Mucosa of rectum (tissue), 2 donors: ENCODE results near the gene TNNI2.

Experiments used
- H3K27ac ChIP-seq, 2 donors: one replicate each; pipeline ENCODE4 v1.7.0; 2013; ENCODE audit warnings: inconsistent platforms in 2 of 2, low read depth in 2 of 2, low read length in 2 of 2
- H3K27me3 ChIP-seq, 2 donors: one replicate each; pipeline ENCODE4 v1.7.0; 2013; ENCODE audit warnings: low read length in 2 of 2; ENCODE audit not compliant: control insufficient read depth in 2 of 2, insufficient read depth in 2 of 2
- H3K36me3 ChIP-seq, 2 donors: one replicate each; pipeline ENCODE4 v1.7.0; 2013; ENCODE audit warnings: low read length in 2 of 2; ENCODE audit not compliant: control insufficient read depth in 2 of 2, insufficient read depth in 2 of 2
- H3K4me1 ChIP-seq, 2 donors: one replicate each; pipeline ENCODE4 v1.7.0; 2013; ENCODE audit warnings: low read length in 2 of 2, mild to moderate bottlenecking in 1 of 2; ENCODE audit not compliant: control insufficient read depth in 2 of 2, insufficient read depth in 2 of 2
- H3K4me3 ChIP-seq, 2 donors: one replicate each; pipeline ENCODE4 v1.7.0; 2013; ENCODE audit warnings: low read length in 2 of 2
- H3K9ac ChIP-seq, 2 donors: one replicate each; pipeline ENCODE4 v1.7.0; 2013; ENCODE audit warnings: low read length in 2 of 2, low read depth in 1 of 2, mild to moderate bottlenecking in 1 of 2
- H3K9me3 ChIP-seq, 2 donors: one replicate each; pipeline ENCODE4 v1.7.0; 2013; ENCODE audit warnings: low read length in 2 of 2; ENCODE audit not compliant: control insufficient read depth in 2 of 2
- donor health status: healthy.
- donor health status: Normal muscosa, but diverticular disease.

TNNI2 gene

GRCh38 chr11:1860108-1860507, 21.3 kb downstream of the TNNI2 start:
- Histone ChIP-seq H3K4me1 (peaks cover 15 to 18% of the 10 kb centered on the region in 2 donors), H3K9ac (no peak overlapping the region), H3K36me3 (no peaks in the 10 kb centered on the region), H3K27ac (no peak overlapping the region), H3K27me3 (no peaks in the 10 kb centered on the region), H3K4me3 (no peak overlapping the region), H3K9me3 (no peaks in the 10 kb centered on the region)

- Histone ChIP-seq H3K27me3 (no peaks in the 10 kb centered on the region), H3K9me3 (no peaks in the 10 kb centered on the region), H3K36me3 (no peaks in the 10 kb centered on the region), H3K4me1 (peaks cover 8 to 20% of the 10 kb centered on the region in 2 donors), H3K4me3 (no peak overlapping the region), H3K27ac (no peak overlapping the region), H3K9ac (no peak overlapping the region)
Observed at GRCh38 chr11:1861435-1862411, 22.9 kb downstream of the TNNI2 start.

- Histone ChIP-seq H3K4me1 (peaks cover 8 to 20% of the 10 kb centered on the region in 2 donors), H3K27ac (peak overlapping the region; percentile 76), H3K36me3 (no peaks in the 10 kb centered on the region), H3K4me3 (no peak overlapping the region), H3K9me3 (no peaks in the 10 kb centered on the region), H3K9ac (no peak overlapping the region), H3K27me3 (no peaks in the 10 kb centered on the region)
Observed at GRCh38 chr11:1862588-1863351, 24.0 kb downstream of the TNNI2 start.

- H3K9me3 ChIP-seq: no peaks in the 10 kb centered on the region
- H3K4me1 ChIP-seq: peaks cover 11 to 20% of the 10 kb centered on the region in 2 donors
- H3K27ac ChIP-seq: peak overlapping the region; percentile 76
- H3K4me3 ChIP-seq: peak overlapping the region; percentile 41 to 43
- H3K9ac ChIP-seq: peak overlapping the region; percentile 32 to 48
- no peaks in the 10 kb centered on the region for H3K27me3 ChIP-seq
- H3K36me3 ChIP-seq: no peaks in the 10 kb centered on the region
Observed at GRCh38 chr11:1863352-1864216, 24.8 kb downstream of the TNNI2 start.

- Histone ChIP-seq H3K27me3 (no peaks in the 10 kb centered on the region), H3K9me3 (no peaks in the 10 kb centered on the region), H3K4me1 (peaks cover 13 to 20% of the 10 kb centered on the region in 2 donors), H3K27ac (peak overlapping the region; percentile 76), H3K9ac (peak overlapping the region; percentile 32 to 48), H3K4me3 (peak overlapping the region; percentile 38 to 43), H3K36me3 (no peaks in the 10 kb centered on the region)
Observed at GRCh38 chr11:1864231-1864630, 25.4 kb downstream of the TNNI2 start.

GRCh38 chr11:1864831-1865665, 26.3 kb downstream of the TNNI2 start:
- no peaks in the 10 kb centered on the region for H3K9me3 ChIP-seq
- peaks cover 13 to 20% of the 10 kb centered on the region in 2 donors for H3K4me1 ChIP-seq
- H3K27ac ChIP-seq: peak overlapping the region; percentile 76
- peak overlapping the region; percentile 40 to 41 for H3K4me3 ChIP-seq
- peaks cover 0 to 3% of the 10 kb centered on the region in 2 donors for H3K27me3 ChIP-seq
- peak overlapping the region; percentile 24 to 34 for H3K9ac ChIP-seq
- H3K36me3 ChIP-seq: no peaks in the 10 kb centered on the region

- Histone ChIP-seq H3K9me3 (no peaks in the 10 kb centered on the region), H3K27ac (no peak overlapping the region), H3K4me1 (peaks cover 19 to 20% of the 10 kb centered on the region in 2 donors), H3K36me3 (no peaks in the 10 kb centered on the region), H3K4me3 (no peak overlapping the region), H3K9ac (no peak overlapping the region), H3K27me3 (peaks cover 0 to 5% of the 10 kb centered on the region in 2 donors)
Observed at GRCh38 chr11:1866226-1866625, 27.4 kb downstream of the TNNI2 start.

GRCh38 chr11:1866776-1867175, 28.0 kb downstream of the TNNI2 start:
- no peak overlapping the region for H3K4me3 ChIP-seq
- H3K27me3 ChIP-seq: peaks cover 0 to 5% of the 10 kb centered on the region in 2 donors
- no peaks in the 10 kb centered on the region for H3K36me3 ChIP-seq
- H3K27ac ChIP-seq: no peak overlapping the region
- peaks cover 20 to 21% of the 10 kb centered on the region in 2 donors for H3K4me1 ChIP-seq
- no peak overlapping the region for H3K9ac ChIP-seq
- no peaks in the 10 kb centered on the region for H3K9me3 ChIP-seq

GRCh38 chr11:1867381-1867780, 28.6 kb downstream of the TNNI2 start:
- H3K4me3 ChIP-seq: no peak overlapping the region
- peaks cover 20 to 21% of the 10 kb centered on the region in 2 donors for H3K4me1 ChIP-seq

More at GRCh38 chr11:1867381-1867780, 28.6 kb downstream of the TNNI2 start:
- no peak overlapping the region for H3K27ac ChIP-seq
- peaks cover 0 to 5% of the 10 kb centered on the region in 2 donors for H3K27me3 ChIP-seq
- H3K9me3 ChIP-seq: no peaks in the 10 kb centered on the region
- H3K9ac ChIP-seq: no peak overlapping the region
- H3K36me3 ChIP-seq: no peaks in the 10 kb centered on the region
